CD4-positive, alpha-beta T cell treated with Interleukin-17A for 1 hour (primary cell): Measurements from ENCODE around the gene POPDC3.
"Not testable (repeated sequence)": the region's sequence is repeated elsewhere in the genome, so short reads cannot be mapped to it uniquely, and the experiment has no call there.

ENCODE experiments used
- DNase-seq: peaks from one replicate; pipeline ENCODE4 v3.0.0-alpha.2; 2020

The POPDC3 gene

GRCh38 chr6:105179244-105180065, at the start of gene POPDC3:
Gene POPDC3, minus strand, starts transcription at chr6:105180014. Its CDS starts 18,105 bp downstream, at chr6:105161909.
- no peak for DNase-seq

DNA sequence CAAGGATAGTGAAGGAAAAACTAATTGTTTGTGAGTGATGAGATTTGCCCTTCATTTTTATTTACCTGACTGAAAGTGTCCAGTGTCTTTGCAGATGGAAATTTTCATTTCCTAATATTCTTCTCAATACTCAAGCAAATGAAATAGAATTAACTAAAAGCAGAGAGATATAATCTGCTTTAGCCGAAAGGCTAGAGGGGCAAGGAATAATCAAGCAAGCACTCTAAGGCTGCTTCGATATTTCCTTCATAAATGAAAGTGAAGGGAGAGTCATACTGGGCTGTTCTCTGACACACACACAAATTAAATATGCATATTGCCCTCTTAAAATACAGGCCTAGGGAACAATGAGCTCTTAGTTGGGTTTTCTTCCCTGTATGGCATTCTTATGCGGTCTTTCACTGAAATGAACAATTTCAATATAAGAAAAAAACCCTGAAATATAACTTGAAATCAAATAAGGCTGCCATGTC, 47.5 kb upstream of the POPDC3 start:
- no peak for DNase-seq

GRCh38 chr6:105226598-105227294, 46.9 kb upstream of the POPDC3 start:
- DNase-seq = no peak

- DNase-seq = no peak
These were observed 43.4 kb upstream of the POPDC3 start for GRCh38 chr6:105223242-105223641.

DNA sequence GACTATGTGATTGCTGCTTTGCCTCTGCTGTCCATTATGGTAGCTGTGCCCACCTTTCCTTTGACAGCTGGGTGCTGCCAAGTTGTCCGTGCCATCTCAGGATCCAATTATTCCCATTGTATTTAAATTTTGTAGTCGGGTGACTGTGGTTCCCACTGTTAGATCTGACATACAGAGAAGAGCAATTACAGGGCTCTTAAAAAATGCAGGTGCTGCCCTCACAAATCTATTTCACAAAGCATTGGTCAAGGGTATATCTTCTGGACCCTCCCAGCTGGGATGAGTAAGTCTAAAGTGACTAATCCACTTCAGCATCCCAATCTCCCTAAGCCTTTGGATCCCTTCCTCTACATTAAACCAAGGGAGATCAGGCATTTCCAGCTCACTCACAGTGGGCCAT, 41.4 kb upstream of the POPDC3 start:
- not testable (repeated sequence) for DNase-seq

DNA sequence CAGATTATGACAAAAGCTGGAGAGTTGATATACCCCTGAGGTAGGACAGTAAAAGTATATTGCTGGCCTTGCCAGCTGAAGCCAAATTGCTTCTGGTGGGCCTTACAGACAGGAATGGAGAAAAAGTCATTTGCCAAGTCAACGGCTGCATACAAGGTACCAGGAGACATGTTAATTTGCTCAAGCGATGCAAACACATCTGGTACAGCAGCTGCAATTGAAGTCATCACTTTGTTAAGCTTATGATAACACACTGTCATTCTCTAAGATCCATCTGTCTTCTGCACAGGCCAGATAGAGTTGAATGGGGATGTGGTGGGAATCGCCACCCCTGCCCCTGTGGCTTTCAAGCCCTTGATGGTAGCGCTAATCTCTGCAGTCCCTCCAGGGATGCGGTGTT, 40.4 kb upstream of the POPDC3 start:
- no peak for DNase-seq

DNA sequence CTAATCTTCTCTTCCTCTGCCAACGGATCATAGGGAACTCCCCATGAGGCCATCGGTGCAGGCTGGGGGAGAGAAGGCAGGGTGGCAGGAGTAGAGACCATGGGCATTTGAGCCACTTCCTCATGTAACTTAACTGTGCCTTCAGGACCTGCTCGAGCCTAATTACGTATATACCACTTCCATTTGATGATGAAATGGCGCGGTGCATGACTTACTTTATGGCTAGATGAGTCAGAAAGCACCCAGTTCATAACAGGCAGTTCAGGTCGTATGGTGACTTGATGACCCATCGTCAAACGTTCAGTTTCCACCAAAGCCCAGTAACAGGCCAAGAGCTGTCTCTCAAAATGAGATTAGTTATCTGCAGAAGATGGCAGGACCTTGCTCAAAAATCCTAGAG, 39.4 kb upstream of the POPDC3 start:
- not testable (repeated sequence) for DNase-seq

DNA sequence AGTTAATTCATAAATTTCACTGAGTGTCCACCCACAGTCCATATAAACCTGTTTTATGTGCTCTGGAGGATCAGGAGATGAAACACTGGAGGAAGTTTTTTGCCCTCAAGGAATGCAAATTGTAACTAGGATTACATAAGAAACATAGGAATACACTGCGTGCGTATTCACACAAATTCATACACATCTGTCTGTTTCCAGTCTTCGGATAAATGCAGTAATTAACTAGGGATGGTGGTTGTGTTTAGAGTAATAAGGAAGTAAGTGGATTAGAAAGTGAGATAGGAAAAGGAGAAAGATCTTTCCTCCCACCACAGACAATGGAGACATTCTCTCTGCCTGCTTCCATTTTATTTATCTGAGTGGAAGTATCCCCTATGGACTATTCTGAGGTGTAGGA, 35.7 kb upstream of the POPDC3 start:
- no peak for DNase-seq

GRCh38 chr6:105214668-105215067, 34.9 kb upstream of the POPDC3 start:
- no peak for DNase-seq

DNA sequence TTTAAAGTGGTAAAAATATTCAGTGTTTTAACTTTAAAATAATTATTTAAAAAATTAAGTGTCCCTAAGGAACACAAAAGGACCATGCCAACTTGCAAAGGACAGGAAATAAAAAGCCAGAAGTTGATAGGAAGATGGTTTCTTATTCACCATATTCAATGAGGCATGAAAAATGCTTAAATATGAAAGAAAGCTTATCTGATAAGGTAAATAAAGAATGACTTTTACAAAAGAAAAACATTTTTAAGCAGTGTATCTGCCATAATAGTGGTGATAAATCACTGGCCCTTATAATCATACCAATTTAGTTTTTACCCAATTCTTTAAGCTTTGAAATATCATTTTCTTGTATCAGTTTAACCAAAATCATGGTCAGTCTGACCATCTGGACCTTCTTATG, 33.5 kb upstream of the POPDC3 start:
- no peak for DNase-seq

DNA sequence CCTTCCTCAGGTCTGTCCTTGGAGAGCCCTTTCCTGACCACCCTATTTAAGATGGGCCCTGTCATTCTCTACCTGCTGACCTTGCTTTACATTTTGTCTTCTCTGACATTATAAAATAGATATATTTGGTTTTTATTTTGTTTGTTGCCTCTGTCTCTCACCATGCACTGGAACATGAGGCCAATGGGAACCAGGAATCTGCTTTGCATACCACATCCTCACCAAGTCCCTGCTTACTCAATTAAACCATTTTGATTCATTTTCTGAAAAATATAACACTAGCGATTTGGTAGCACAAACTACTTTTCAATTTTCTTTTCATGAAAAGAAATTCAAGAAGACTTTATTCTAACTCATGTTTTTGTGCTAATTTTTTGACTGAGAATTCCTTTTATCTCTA, 32.8 kb upstream of the POPDC3 start:
- no peak for DNase-seq

DNA sequence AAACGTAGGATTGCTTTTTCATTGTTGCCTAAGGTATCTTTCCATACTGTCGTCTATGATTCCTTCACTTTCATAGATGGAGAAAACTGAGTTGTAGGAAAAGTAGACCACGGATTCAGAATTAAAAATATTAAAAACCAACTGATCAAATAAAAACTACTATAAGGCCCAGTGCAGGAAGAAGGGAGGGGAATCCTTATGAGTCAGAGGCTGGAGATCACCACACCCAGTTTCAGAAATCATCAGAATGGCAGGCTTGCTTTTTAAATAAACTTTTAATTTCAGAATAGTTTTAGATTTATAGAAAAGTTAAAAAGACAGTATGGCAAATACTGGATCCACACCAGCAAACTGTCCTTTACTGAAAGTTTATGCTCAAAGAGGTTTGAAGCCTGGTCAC, 32.0 kb upstream of the POPDC3 start:
- no peak for DNase-seq

GRCh38 chr6:105210932-105211531, 31.2 kb upstream of the POPDC3 start:
- no peak for DNase-seq

DNA sequence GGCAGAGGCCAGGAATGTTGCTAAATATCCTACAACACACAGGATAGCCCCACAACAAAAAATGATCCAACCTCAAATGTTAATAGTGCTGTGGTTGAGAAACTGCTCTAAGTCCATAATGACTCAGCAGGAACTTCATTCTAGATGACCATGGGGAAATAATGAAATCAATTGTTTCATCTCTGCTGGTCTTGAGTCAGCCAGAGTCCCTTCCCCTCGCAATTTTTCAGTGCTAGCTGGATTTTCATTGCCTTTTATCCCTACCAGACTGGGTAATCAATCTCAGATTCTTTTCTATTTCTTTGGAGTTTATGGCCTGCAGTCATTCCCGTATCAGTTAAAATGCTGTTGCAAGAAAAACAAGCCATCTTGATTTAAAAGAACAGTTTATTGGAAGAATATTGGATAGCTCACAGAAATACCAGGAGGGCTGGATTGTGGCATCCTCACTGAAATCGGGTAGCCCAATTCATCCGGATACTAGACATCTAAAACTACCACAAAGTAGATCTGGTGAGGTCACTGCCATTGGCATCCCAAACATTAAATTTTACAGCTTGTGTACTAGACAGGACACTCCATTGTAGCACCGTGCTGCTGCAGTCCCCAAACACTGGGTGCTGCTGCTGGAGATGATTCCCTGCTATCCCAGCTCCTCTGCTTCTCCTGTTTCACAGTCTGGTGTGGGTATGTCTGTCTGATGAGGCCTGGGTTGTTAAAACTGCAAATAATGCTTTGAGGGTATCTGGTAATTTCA, 30.3 kb upstream of the POPDC3 start:
- DNase-seq = no peak

DNA sequence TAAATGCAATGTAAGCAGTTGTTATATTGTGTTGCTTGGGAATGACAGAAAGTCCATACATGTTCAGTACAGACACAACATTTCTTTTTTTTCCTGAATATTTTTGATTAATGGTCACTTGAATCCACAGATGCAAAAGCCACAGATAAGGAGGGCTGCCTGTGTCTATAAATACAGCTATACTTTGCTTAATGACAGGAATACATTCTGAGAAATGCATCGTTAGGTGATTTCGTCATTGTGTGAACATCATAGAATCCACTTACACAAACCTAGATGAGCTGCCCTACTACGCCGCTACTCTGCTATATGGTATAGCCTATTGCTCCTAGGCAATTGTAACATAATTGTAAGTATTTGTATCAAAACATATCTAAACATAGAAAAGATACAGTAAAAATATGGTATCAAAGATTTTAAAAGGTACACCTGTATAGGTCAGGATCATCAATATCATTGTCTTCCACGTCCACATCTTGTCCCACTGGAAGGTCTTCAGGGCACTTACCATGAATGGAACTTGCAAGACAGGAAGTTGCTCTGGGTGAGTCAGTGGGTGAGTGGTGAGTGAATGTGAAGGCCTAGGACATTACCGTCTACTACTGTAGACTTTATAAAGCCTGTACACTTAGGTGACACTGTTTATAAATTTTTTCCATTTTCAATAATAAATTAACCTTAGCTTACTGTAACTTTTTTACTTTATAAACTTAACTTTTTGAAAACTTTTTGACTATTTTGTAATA, 27.9 kb upstream of the POPDC3 start:
- no peak for DNase-seq

GRCh38 chr6:105204768-105205167, 25.0 kb upstream of the POPDC3 start:
- no peak for DNase-seq

- DNase-seq = no peak
These were observed 24.5 kb upstream of the POPDC3 start for GRCh38 chr6:105204331-105204730.

GRCh38 chr6:105202486-105202885, 22.7 kb upstream of the POPDC3 start:
- DNase-seq = no peak

DNA sequence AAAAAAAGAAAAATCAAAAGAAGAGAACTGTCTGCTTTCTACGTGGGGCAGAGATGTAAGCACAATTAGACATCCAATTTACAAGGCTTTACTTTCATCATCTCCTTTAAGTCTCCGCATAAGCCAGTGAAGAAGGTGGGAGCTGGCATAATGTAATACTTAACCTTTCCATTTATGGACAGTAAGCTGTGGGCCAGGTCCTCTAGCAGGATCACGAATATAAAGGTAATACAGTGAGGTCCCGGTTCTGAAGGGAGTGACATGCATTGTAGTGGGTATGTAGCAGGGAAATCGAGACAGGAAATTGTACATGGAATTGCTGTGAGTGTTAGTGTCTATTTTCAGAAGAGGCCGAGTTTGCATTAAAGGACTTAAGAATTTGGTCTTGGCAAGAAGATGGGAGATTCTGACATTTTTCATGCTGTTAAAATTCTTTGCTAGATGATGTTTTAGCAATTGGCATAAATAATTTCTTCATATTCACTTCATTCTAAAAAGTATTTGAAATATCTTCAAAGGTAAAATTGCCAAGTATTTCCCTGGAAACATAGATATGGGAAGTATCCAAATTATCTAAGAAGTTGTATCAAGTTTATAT, 20.4 kb upstream of the POPDC3 start:
- no peak for DNase-seq

GRCh38 chr6:105199711-105200110, 19.9 kb upstream of the POPDC3 start:
- DNase-seq = no peak

- no peak for DNase-seq
These were observed 16.3 kb upstream of the POPDC3 start for GRCh38 chr6:105196076-105196475.

DNA sequence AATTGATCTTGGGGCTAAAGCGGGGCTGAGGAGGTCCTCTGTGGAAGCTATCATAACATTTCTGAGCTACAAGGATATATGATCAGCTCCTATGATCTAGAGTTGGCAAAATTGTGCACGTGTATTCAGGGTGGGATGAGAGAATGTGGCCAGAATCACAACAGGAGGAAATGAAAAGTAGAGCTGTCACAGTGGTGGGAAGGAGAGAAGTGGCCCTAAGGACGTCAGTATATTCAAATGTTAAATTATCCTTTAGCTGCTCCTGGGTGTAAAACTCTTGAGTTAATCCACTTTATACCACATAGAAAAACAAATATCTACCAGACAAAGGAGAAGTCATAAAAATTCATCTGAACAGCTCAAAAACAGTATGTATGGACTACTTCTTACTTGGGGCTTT, 14.8 kb upstream of the POPDC3 start:
- no peak for DNase-seq
